GM12891 (cell line): ENCODE data around the gene DAB1.

Experiments
- POLR2A ChIP-seq: IDR thresholded peaks from 2 replicates; pipeline ENCODE4 v1.6.1; 2011; ENCODE audit warnings: low read depth, low read length, control low read depth
- SPI1 ChIP-seq: IDR thresholded peaks from 2 replicates; pipeline ENCODE4 v1.6.1; 2011; ENCODE audit warnings: low read depth, low read length, control low read depth

DNA sequence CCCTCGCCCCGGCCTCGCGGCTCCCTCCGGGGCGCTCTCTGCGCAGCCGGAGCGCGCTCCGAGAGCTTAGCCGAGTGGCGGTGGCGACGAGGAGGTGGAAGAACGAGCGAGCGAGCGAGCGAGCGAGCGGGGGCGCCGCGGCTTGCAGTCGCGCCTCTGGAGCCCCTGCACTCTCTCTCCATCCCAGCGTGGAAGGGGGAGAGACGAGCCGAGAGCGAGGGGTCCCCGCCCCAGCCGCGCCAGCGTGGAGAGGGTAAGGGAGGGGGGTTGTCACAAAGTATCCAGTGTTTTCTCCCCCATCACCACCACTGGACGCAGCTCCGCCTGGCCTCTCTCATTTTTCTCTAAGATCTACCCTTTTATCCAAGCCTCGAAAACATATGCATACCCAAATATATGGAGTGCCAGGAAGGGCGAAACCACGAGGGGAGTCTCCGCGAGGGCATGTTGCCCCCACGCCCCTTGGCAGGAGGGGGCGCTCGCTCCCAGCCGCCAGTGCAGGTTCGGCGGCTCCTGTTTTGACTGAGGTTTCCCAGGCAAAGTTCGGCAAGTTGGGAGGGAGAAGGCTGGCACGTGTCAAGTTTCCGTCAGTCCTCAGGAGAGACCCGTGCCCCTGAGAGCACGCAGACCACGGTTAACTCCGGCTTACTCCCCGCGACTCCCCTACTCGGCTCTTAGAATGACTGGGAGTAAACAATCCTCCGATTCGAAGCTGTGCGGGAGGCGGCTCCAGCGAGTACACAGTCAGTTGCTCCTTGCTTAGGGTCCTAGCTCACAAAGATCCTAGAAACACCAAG, 569 bp upstream of the DAB1 start:
- TF ChIP-seq SPI1 (no peak), POLR2A (no peak)
